Gastrocnemius medialis (tissue), 4 donors: ENCODE measurements around the gene CDH16.
"Not testable (repeated sequence)": the region's sequence is repeated elsewhere in the genome, so short reads cannot be mapped to it uniquely, and the experiment has no call there.

Source experiments
- CTCF ChIP-seq, 5 experiments: fragments of 450-650 bp in 3 of 5; fragments of 200-600 bp in 2 of 5; sonication (generic) in 2 of 5; IDR thresholded peaks in 4 of 5; conservative IDR thresholded peaks in 1 of 5; 1 replicate in 4 of 5; 2 replicates in 1 of 5; pipeline ENCODE4 v1.5.1; 2016 to 2019; ENCODE audit warnings: antibody characterized with exemption in 5 of 5, mild to moderate bottlenecking in 3 of 5, moderate library complexity in 3 of 5
- POLR2A ChIP-seq, 2 donors: fragments of 450-650 bp; IDR thresholded peaks; one replicate each; pipeline ENCODE4 v1.6.1; 2017; ENCODE audit warnings: antibody characterized with exemption in 2 of 2, mild to moderate bottlenecking in 2 of 2, moderate library complexity in 2 of 2

GRCh38 chr16:66934839-66935313 lies 16.2 kb upstream of the CDH16 start:
- TF ChIP-seq CTCF (IDR thresholded peaks at IDR 0.05 in 4 of 5, conservative IDR thresholded peaks at IDR 0.05 in 1 of 5); POLR2A (IDR thresholded peaks at IDR 0.05): not testable (repeated sequence)
